Measurements from ENCODE around the gene RAB30. TPM values are rescaled to one million over a fixed set of nuclear protein-coding genes. Genes with fewer than 3 reads are reported as not detected.

Gene RAB30
- total RNA-seq, 4 donors from 2014 or later, result 29.8 to 57.1 (median 33.9) TPM

GRCh38 chr11:83070044-83070701, 1.5 kb downstream of the RAB30 start:
- ATAC-seq (no peak), DNase-seq (no peak)
- intact Hi-C loops (cut with DNase I; ENCODE audit: low total_unique reads), result loop anchor here (2.0 to 10.0 kb wide), 4 partner anchors 19 to 165 kb away; partner anchors contain the start of genes DDIAS and PRCP
- peaks cover 56 to 69% of the 10 kb centered on the region in 2 donors for H3K4me1 ChIP-seq
- in situ Hi-C loops (cut with MboI; ENCODE audit: low sequenced_read_pairs in 4 of 4), result loop anchor here in 3 of 4 donors (10.0 to 25.0 kb wide), 5 partner anchors 85 to 215 kb away; partner anchors contain the start of genes PCF11 (in 2 of the 3), CCDC90B (in 1 of the 3), DDIAS (in 1 of the 3) and PRCP (in 1 of the 3)
- no peaks in the 10 kb centered on the region for H3K36me3 ChIP-seq
- peak overlapping the region; percentile 73 to 85 (median 79) for H3K4me3 ChIP-seq
- peak overlapping the region; percentile 87 to 98 (median 96) for H3K27ac ChIP-seq
- no peaks in the 10 kb centered on the region for H3K27me3 ChIP-seq
- no peaks in the 10 kb centered on the region for H3K9me3 ChIP-seq
- TF ChIP-seq POLR2A (IDR thresholded peaks at IDR 0.05), result no peak
- TF ChIP-seq, protein P1, sequence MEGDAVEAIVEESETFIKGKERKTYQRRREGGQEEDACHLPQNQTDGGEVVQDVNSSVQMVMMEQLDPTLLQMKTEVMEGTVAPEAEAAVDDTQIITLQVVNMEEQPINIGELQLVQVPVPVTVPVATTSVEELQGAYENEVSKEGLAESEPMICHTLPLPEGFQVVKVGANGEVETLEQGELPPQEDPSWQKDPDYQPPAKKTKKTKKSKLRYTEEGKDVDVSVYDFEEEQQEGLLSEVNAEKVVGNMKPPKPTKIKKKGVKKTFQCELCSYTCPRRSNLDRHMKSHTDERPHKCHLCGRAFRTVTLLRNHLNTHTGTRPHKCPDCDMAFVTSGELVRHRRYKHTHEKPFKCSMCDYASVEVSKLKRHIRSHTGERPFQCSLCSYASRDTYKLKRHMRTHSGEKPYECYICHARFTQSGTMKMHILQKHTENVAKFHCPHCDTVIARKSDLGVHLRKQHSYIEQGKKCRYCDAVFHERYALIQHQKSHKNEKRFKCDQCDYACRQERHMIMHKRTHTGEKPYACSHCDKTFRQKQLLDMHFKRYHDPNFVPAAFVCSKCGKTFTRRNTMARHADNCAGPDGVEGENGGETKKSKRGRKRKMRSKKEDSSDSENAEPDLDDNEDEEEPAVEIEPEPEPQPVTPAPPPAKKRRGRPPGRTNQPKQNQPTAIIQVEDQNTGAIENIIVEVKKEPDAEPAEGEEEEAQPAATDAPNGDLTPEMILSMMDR (IDR thresholded peaks at IDR 0.05 in 4 of 5, conservative IDR thresholded peaks at IDR 0.05 in 1 of 5), result no peak

GRCh38 chr11:83069441-83070043, 2.2 kb downstream of the RAB30 start:
- intact Hi-C loops (cut with DNase I; ENCODE audit: low total_unique reads), result loop anchor here (2.0 to 10.0 kb wide), 4 partner anchors 19 to 165 kb away; partner anchors contain the start of genes DDIAS and PRCP
- peak overlapping the region; percentile 87 to 98 (median 96) for H3K27ac ChIP-seq
- DNase-seq, result no peak
- peaks cover 62 to 71% of the 10 kb centered on the region in 2 donors for H3K4me1 ChIP-seq
- no peaks in the 10 kb centered on the region for H3K9me3 ChIP-seq
- in situ Hi-C loops (cut with MboI; ENCODE audit: low sequenced_read_pairs in 4 of 4), result loop anchor here in 3 of 4 donors (10.0 to 25.0 kb wide), 5 partner anchors 85 to 215 kb away; partner anchors contain the start of genes PCF11 (in 2 of the 3), CCDC90B (in 1 of the 3), DDIAS (in 1 of the 3) and PRCP (in 1 of the 3)
- TF ChIP-seq, protein P1 (IDR thresholded peaks at IDR 0.05 in 4 of 5, conservative IDR thresholded peaks at IDR 0.05 in 1 of 5), result no peak
- TF ChIP-seq POLR2A (IDR thresholded peaks at IDR 0.05), result no peak
- no peak for ATAC-seq
- H3K4me3 ChIP-seq, result peak overlapping the region; percentile 73 to 85 (median 79)
- no peaks in the 10 kb centered on the region for H3K27me3 ChIP-seq
- no peaks in the 10 kb centered on the region for H3K36me3 ChIP-seq

DNA sequence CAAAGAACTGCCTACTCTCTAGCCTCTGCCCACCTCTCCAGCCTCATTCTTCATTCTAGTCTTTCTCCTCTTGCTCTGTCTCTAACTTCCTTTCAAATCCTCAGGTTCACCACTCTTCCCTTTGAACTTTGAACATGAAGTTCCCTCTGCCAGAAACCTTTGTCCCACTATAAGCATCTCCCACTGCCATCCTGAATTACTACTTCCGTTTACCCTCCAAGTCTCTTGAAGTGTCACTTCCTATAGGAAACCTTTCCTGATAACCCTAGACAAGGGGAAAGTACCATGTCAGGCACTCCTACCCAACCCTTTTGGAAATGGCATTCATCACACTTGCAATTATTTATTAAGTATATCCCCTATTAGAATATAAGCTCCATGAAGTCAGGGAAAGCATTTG, 3.1 kb downstream of the RAB30 start:
- intact Hi-C loops (cut with DNase I; ENCODE audit: low total_unique reads), result no loop called here
- Histone ChIP-seq H3K4me1 (peaks cover 66 to 69% of the 10 kb centered on the region in 2 donors), H3K9me3 (no peaks in the 10 kb centered on the region), H3K4me3 (no peak overlapping the region), H3K36me3 (no peaks in the 10 kb centered on the region), H3K27me3 (no peaks in the 10 kb centered on the region), H3K27ac (peak overlapping the region; percentile 87 to 98 (median 96))
- TF ChIP-seq, protein P1 (IDR thresholded peaks at IDR 0.05 in 4 of 5, conservative IDR thresholded peaks at IDR 0.05 in 1 of 5), result no peak
- no peak for TF ChIP-seq POLR2A (IDR thresholded peaks at IDR 0.05)
- no peak for DNase-seq
- ATAC-seq, result no peak
- in situ Hi-C loops (cut with MboI; ENCODE audit: low sequenced_read_pairs in 4 of 4), result loop anchor here in 1 of 4 donors (25.0 kb wide), 1 partner anchor 94 kb away; the partner anchor contains the start of gene PCF11

GRCh38 chr11:83064011-83064410, 7.7 kb downstream of the RAB30 start:
- ATAC-seq, result no peak
- H3K4me3 ChIP-seq, result no peak overlapping the region
- intact Hi-C loops (cut with DNase I; ENCODE audit: low total_unique reads) (no loop called here), in situ Hi-C loops (cut with MboI; ENCODE audit: low sequenced_read_pairs in 4 of 4) (loop anchor here in 1 of 4 donors (25.0 kb wide), 1 partner anchor 98 kb away; the partner anchor contains the start of gene PCF11)
- peaks cover 62 to 65% of the 10 kb centered on the region in 2 donors for H3K4me1 ChIP-seq
- no peaks in the 10 kb centered on the region for H3K27me3 ChIP-seq
- DNase-seq, result no peak
- H3K36me3 ChIP-seq, result no peaks in the 10 kb centered on the region
- H3K9me3 ChIP-seq, result no peaks in the 10 kb centered on the region
- TF ChIP-seq POLR2A (IDR thresholded peaks at IDR 0.05), result no peak
- TF ChIP-seq, protein P1 (IDR thresholded peaks at IDR 0.05 in 4 of 5, conservative IDR thresholded peaks at IDR 0.05 in 1 of 5), result no peak
- H3K27ac ChIP-seq, result peak overlapping the region in 1 of 4 donors; percentile 8

Data from gastrocnemius medialis (tissue), 4 donors.